Measurements from ENCODE around the gene CCKAR.

DNA sequence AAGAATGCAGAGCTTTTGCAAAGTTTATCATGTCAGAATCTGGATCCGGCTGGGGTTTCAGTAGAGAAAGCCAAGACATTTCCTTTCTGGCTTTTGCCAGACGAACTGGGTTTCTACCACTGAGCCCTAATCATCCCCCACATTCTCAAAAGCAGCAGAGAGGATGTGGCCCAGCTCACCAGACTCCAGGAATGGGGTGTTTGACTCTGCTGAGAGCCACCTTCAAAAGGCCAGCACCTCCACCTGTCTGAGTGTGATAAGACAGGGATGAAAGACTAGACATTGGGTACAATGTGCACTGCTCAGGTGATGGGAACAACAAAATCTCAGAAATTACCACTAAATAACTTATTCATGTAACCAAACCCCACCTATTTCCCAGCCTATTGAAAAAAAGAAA is 25.7 kb upstream of the CCKAR start:
- TF ChIP-seq POLR2A (IDR thresholded peaks at IDR 0.05; ENCODE audit: low read depth): no peak
- TF ChIP-seq, protein P1, sequence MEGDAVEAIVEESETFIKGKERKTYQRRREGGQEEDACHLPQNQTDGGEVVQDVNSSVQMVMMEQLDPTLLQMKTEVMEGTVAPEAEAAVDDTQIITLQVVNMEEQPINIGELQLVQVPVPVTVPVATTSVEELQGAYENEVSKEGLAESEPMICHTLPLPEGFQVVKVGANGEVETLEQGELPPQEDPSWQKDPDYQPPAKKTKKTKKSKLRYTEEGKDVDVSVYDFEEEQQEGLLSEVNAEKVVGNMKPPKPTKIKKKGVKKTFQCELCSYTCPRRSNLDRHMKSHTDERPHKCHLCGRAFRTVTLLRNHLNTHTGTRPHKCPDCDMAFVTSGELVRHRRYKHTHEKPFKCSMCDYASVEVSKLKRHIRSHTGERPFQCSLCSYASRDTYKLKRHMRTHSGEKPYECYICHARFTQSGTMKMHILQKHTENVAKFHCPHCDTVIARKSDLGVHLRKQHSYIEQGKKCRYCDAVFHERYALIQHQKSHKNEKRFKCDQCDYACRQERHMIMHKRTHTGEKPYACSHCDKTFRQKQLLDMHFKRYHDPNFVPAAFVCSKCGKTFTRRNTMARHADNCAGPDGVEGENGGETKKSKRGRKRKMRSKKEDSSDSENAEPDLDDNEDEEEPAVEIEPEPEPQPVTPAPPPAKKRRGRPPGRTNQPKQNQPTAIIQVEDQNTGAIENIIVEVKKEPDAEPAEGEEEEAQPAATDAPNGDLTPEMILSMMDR (IDR thresholded peaks at IDR 0.05): no peak
- no peak for TF ChIP-seq POLR2AphosphoS5 (IDR thresholded peaks at IDR 0.05)
- no peak for TF ChIP-seq EP300 (IDR thresholded peaks at IDR 0.05)

Measured in esophagus muscularis mucosa (tissue), 4 donors.